Upper lobe of right lung (tissue), 1 donor: Measurements from ENCODE around the gene TBCE. TPM values are rescaled to one million over a fixed set of nuclear protein-coding genes. Genes with fewer than 3 reads are reported as not detected.

ENCODE experiments used
- ATAC-seq: fragments of 200-7000 bp; cut with Tn5 transposase; one replicate; pipeline ENCODE4 v1.9.1; 2020; ENCODE audit warnings: mild to moderate bottlenecking, moderate library complexity
- DNase-seq: peaks from one replicate; pipeline ENCODE4 v3.0.0-alpha.2; 2020
- H3K27ac ChIP-seq: fragments of 200-600 bp; one replicate; pipeline ENCODE4 v1.8.0; 2022
- H3K27me3 ChIP-seq: fragments of 200-600 bp; one replicate; pipeline ENCODE4 v1.8.0; 2022; ENCODE audit warnings: mild to moderate bottlenecking
- H3K36me3 ChIP-seq: fragments of 200-600 bp; one replicate; pipeline ENCODE4 v1.8.0; 2022
- H3K4me1 ChIP-seq: fragments of 200-600 bp; one replicate; pipeline ENCODE4 v1.8.0; 2022
- H3K4me3 ChIP-seq: fragments of 200-600 bp; one replicate; pipeline ENCODE4 v1.8.0; 2022; ENCODE audit warnings: mild to moderate bottlenecking
- H3K9me3 ChIP-seq: fragments of 200-600 bp; one replicate; pipeline ENCODE4 v1.8.0; 2022
- CTCF ChIP-seq: fragments of 200-600 bp; IDR thresholded peaks from one replicate; pipeline ENCODE4 v1.8.0; 2022; ENCODE audit warnings: antibody characterized with exemption
- intact Hi-C: fragments of 100-400 bp; cut with DNase I; formaldehyde crosslinking; loops from one replicate; pipeline ENCODE4 v1.11.0; 2022
- total RNA-seq: library from RNA; stranded (reverse); fragmentation: NEBNext Ultra II Directional; extraction: Animal tissue kit (Norgen Biotek cat#: 25700); gene quantifications from one replicate; pipeline ENCODE4 v1.2.1, GENCODE V29; 2021
- donor health status: DM: no; HTN: yes; CAD: no; lungs with severe emphysema.

Gene TBCE
- total RNA-seq, 1 donor from 2014 or later: 27.2 TPM

- intact Hi-C loops: no loop called here
- no peak for ATAC-seq
Observed at GRCh38 chr1:235424092-235424491, 56.9 kb downstream of the TBCE start.

GRCh38 chr1:235425357-235425756 is 58.1 kb downstream of the TBCE start:
- ATAC-seq (no peak), DNase-seq (no peak)
- Histone ChIP-seq H3K9me3 (no peaks in the 10 kb centered on the region), H3K4me3 (no peak overlapping the region), H3K36me3 (peaks cover 16% of the 10 kb centered on the region), H3K27ac (no peak overlapping the region), H3K4me1 (no peaks in the 10 kb centered on the region), H3K27me3 (no peaks in the 10 kb centered on the region)
- no peak for TF ChIP-seq CTCF
- intact Hi-C loops: no loop called here

More at GRCh38 chr1:235424092-235424491, 56.9 kb downstream of the TBCE start:
- Histone ChIP-seq H3K4me1 (no peaks in the 10 kb centered on the region), H3K27ac (no peak overlapping the region), H3K4me3 (no peak overlapping the region), H3K36me3 (peaks cover 16% of the 10 kb centered on the region), H3K27me3 (no peaks in the 10 kb centered on the region), H3K9me3 (no peaks in the 10 kb centered on the region)
- no peak for DNase-seq
- no peak for TF ChIP-seq CTCF

- Histone ChIP-seq H3K27ac (no peak overlapping the region), H3K4me3 (no peak overlapping the region), H3K27me3 (no peaks in the 10 kb centered on the region), H3K9me3 (no peaks in the 10 kb centered on the region), H3K4me1 (no peaks in the 10 kb centered on the region), H3K36me3 (peaks cover 16% of the 10 kb centered on the region)
- DNase-seq: no peak
- ATAC-seq: no peak
- no peak for TF ChIP-seq CTCF
- intact Hi-C loops: no loop called here
Observed at GRCh38 chr1:235426143-235426542, 58.9 kb downstream of the TBCE start.

GRCh38 chr1:235426680-235427079 is 59.5 kb downstream of the TBCE start:
- TF ChIP-seq CTCF: no peak
- Histone ChIP-seq H3K27me3 (no peaks in the 10 kb centered on the region), H3K27ac (no peak overlapping the region), H3K4me1 (no peaks in the 10 kb centered on the region), H3K4me3 (no peak overlapping the region), H3K9me3 (no peaks in the 10 kb centered on the region), H3K36me3 (peaks cover 16% of the 10 kb centered on the region)
- DNase-seq: no peak
- intact Hi-C loops: no loop called here
- ATAC-seq: no peak

GRCh38 chr1:235427447-235427846 is 60.2 kb downstream of the TBCE start:
- ATAC-seq: no peak
- Histone ChIP-seq H3K9me3 (no peaks in the 10 kb centered on the region), H3K4me1 (no peaks in the 10 kb centered on the region), H3K27ac (no peak overlapping the region), H3K4me3 (no peak overlapping the region), H3K36me3 (peaks cover 20% of the 10 kb centered on the region), H3K27me3 (no peaks in the 10 kb centered on the region)
- intact Hi-C loops: no loop called here
- no peak for DNase-seq
- no peak for TF ChIP-seq CTCF

- H3K9me3 ChIP-seq: no peaks in the 10 kb centered on the region
- intact Hi-C loops: no loop called here
- no peak for ATAC-seq
- DNase-seq: no peak
- TF ChIP-seq CTCF: no peak
- H3K4me1 ChIP-seq: no peaks in the 10 kb centered on the region
- no peaks in the 10 kb centered on the region for H3K27me3 ChIP-seq
- H3K27ac ChIP-seq: no peak overlapping the region
- peaks cover 36% of the 10 kb centered on the region for H3K36me3 ChIP-seq
- H3K4me3 ChIP-seq: no peak overlapping the region
Observed at GRCh38 chr1:235429143-235429542, 61.9 kb downstream of the TBCE start.
